Activated naive CD4-positive, alpha-beta T cell treated with Interleukin-2 at 50 U/mL for 16 hours (primary cell): Measurements from ENCODE around the gene GNAL.
"Not testable (repeated sequence)": the region's sequence is repeated elsewhere in the genome, so short reads cannot be mapped to it uniquely, and the experiment has no call there.

Experiments
- DNase-seq: peaks from one replicate; pipeline ENCODE4 v3.0.0-alpha.2; 2020

The GNAL gene

GRCh38 chr18:11688972-11689668 lies at the start of gene GNAL:
Gene GNAL (plus strand): TSS chr18:11689264. CDS start chr18:11689564, 300 bp downstream.
- DNase-seq, result peak; percentile 58

- not testable (repeated sequence) for DNase-seq
Measured at GRCh38 chr18:11647310-11647709, 41.8 kb upstream of the GNAL start.

GRCh38 chr18:11647804-11648203 lies 41.3 kb upstream of the GNAL start:
- not testable (repeated sequence) for DNase-seq

- no peak for DNase-seq
Measured at GRCh38 chr18:11649839-11650238, 39.2 kb upstream of the GNAL start.

- DNase-seq, result no peak
Measured at GRCh38 chr18:11651899-11652298, 37.2 kb upstream of the GNAL start.

GRCh38 chr18:11653521-11653920 lies 35.5 kb upstream of the GNAL start:
- no peak for DNase-seq

GRCh38 chr18:11654736-11655605 lies 34.1 kb upstream of the GNAL start:
- DNase-seq, result peak; percentile 37

GRCh38 chr18:11655606-11655932 lies 33.5 kb upstream of the GNAL start:
- no peak for DNase-seq

- DNase-seq, result no peak
Measured at GRCh38 chr18:11657152-11657551, 31.9 kb upstream of the GNAL start.

- DNase-seq, result no peak
Measured at GRCh38 chr18:11657554-11657953, 31.5 kb upstream of the GNAL start.

- DNase-seq, result no peak
Measured at GRCh38 chr18:11658019-11658418, 31.0 kb upstream of the GNAL start.

GRCh38 chr18:11658989-11659388 lies 30.1 kb upstream of the GNAL start:
- DNase-seq, result no peak

GRCh38 chr18:11660691-11661090 lies 28.4 kb upstream of the GNAL start:
- DNase-seq, result no peak

GRCh38 chr18:11661430-11661829 lies 27.6 kb upstream of the GNAL start:
- no peak for DNase-seq

GRCh38 chr18:11663439-11664029 lies 25.5 kb upstream of the GNAL start:
- no peak for DNase-seq

- no peak for DNase-seq
Measured at GRCh38 chr18:11664286-11664685, 24.8 kb upstream of the GNAL start.

GRCh38 chr18:11665146-11665545 lies 23.9 kb upstream of the GNAL start:
- DNase-seq, result no peak

- no peak for DNase-seq
Measured at GRCh38 chr18:11665587-11665986, 23.5 kb upstream of the GNAL start.

GRCh38 chr18:11666176-11666575 lies 22.9 kb upstream of the GNAL start:
- no peak for DNase-seq

GRCh38 chr18:11666831-11667230 lies 22.2 kb upstream of the GNAL start:
- no peak for DNase-seq

GRCh38 chr18:11667578-11667977 lies 21.5 kb upstream of the GNAL start:
- DNase-seq, result no peak

- DNase-seq, result no peak
Measured at GRCh38 chr18:11668441-11669169, 20.5 kb upstream of the GNAL start.

- no peak for DNase-seq
Measured at GRCh38 chr18:11669271-11669947, 19.7 kb upstream of the GNAL start.
